Type B pancreatic cell (in vitro differentiated cells): ENCODE data around the gene CEP120. TPM values are rescaled to one million over a fixed set of nuclear protein-coding genes. Genes with fewer than 3 reads are reported as not detected.
"Not testable (repeated sequence)": the region's sequence is repeated elsewhere in the genome, so short reads cannot be mapped to it uniquely, and the experiment has no call there.

Experiments used
- DNase-seq: peaks from one replicate; pipeline ENCODE4 v3.0.0; 2021; ENCODE audit warnings: mixed read lengths; ENCODE audit not compliant: unreplicated experiment; ENCODE audit errors: extremely low spot score
- H3K27ac Mint-ChIP-seq: 2 replicates; pipeline ENCODE4 v1.8.0; 2021; ENCODE audit warnings: mild to moderate bottlenecking, mixed read lengths
- H3K27me3 Mint-ChIP-seq: 2 replicates; pipeline ENCODE4 v1.8.0; 2021; ENCODE audit warnings: mixed read lengths
- H3K36me3 Mint-ChIP-seq: 2 replicates; pipeline ENCODE4 v1.8.0; 2021; ENCODE audit warnings: mixed read lengths
- H3K4me1 Mint-ChIP-seq: one replicate; pipeline ENCODE4 v1.8.0; 2021; ENCODE audit warnings: mixed read lengths; ENCODE audit not compliant: unreplicated experiment
- H3K4me3 Mint-ChIP-seq: 2 replicates; pipeline ENCODE4 v1.8.0; 2021; ENCODE audit warnings: mild to moderate bottlenecking, mixed read lengths
- H3K9me3 Mint-ChIP-seq: 2 replicates; pipeline ENCODE4 v1.8.0; 2021; ENCODE audit warnings: mixed read lengths
- long read RNA-seq: library from polyadenylated mRNA; unstranded; transcript quantifications from one replicate; pipeline ENCODE4 v2.0.0, GENCODE V29; 2020
- total RNA-seq: library from RNA; stranded (reverse); gene quantifications from 2 replicates; pipeline ENCODE4 v1.2.1, GENCODE V29; 2021; ENCODE audit warnings: low replicate concordance
- TF ChIP-seq, protein P1 (sequence below): fragments of 200-600 bp; sonication (generic); conservative IDR thresholded peaks from 2 replicates; pipeline ENCODE4 v1.5.0; 2021; ENCODE audit warnings: antibody characterized with exemption, mild to moderate bottlenecking

CEP120 gene
- total RNA-seq, result 16.4 and 26.9 TPM in 2 replicates
- long read RNA-seq, partial matches to known transcripts, result 3 of 4 reads
- long read RNA-seq, other reads (novel, unspliced or antisense), result 1 of 4 reads

- TF ChIP-seq, protein P1, sequence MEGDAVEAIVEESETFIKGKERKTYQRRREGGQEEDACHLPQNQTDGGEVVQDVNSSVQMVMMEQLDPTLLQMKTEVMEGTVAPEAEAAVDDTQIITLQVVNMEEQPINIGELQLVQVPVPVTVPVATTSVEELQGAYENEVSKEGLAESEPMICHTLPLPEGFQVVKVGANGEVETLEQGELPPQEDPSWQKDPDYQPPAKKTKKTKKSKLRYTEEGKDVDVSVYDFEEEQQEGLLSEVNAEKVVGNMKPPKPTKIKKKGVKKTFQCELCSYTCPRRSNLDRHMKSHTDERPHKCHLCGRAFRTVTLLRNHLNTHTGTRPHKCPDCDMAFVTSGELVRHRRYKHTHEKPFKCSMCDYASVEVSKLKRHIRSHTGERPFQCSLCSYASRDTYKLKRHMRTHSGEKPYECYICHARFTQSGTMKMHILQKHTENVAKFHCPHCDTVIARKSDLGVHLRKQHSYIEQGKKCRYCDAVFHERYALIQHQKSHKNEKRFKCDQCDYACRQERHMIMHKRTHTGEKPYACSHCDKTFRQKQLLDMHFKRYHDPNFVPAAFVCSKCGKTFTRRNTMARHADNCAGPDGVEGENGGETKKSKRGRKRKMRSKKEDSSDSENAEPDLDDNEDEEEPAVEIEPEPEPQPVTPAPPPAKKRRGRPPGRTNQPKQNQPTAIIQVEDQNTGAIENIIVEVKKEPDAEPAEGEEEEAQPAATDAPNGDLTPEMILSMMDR, result peak; percentile 83
- Mint-ChIP-seq H3K27me3 (no peaks in the 10 kb centered on the region), H3K4me3 (no peak within 1 kb of the TSS), H3K27ac (peak within 1 kb of the TSS; percentile 90), H3K9me3 (no peaks in the 10 kb centered on the region), H3K36me3 (peaks cover 8% of the 10 kb centered on the region), H3K4me1 (peaks cover 11% of the 10 kb centered on the region)
- peak; percentile 98 for DNase-seq
Observed at GRCh38 chr5:123423278-123424149, at the start of gene CEP120. Gene CEP120, minus strand, starts transcription at chr5:123423403. Its CDS starts 405 bp downstream, at chr5:123422998.

DNA sequence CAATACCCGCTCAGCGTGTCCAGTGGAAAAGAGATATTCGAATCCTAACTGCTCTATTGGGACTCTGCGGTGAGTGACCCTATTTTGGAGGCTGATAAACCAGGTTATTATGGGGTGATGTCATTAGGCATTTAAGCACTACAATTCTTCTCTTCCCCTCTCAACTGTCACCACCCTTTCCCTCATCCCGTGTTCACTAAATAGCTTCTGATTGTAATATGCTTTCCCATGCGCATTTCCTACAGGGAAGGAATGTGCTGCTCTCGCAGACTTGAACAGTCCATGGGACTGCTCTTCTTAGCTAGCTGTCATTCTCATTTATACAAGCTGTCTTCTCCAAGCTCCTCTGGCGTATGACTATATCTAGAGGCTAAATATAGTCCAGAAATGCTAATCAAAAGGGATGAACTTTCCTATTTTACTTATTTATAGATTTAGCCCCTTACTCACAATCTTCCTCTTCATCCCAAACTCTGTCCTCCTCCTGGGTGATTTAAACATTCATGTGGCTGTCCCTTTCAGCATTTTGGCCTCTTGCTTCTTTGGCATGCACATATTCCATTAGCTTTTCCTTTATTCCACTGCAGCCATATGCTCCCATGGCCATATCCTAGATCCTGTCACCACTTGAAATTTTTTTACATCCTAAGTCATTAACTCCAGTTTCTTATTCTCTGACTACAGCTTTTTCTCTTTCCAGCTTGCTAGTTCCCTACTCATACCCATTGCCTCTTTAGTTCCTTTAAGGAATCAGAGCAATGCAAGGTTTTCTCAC is 49.1 kb upstream of the CEP120 start:
- TF ChIP-seq, protein P1, result no peak
- Mint-ChIP-seq H3K4me3 (no peak overlapping the region), H3K27ac (no peak overlapping the region), H3K4me1 (no peaks in the 10 kb centered on the region), H3K9me3 (peaks cover 3% of the 10 kb centered on the region), H3K36me3 (no peaks in the 10 kb centered on the region), H3K27me3 (peaks cover 3% of the 10 kb centered on the region)
- DNase-seq, result no peak

- Mint-ChIP-seq H3K27ac (no peak overlapping the region), H3K9me3 (peaks cover 7% of the 10 kb centered on the region), H3K4me3 (no peak overlapping the region), H3K36me3 (no peaks in the 10 kb centered on the region), H3K4me1 (no peaks in the 10 kb centered on the region), H3K27me3 (peaks cover 3% of the 10 kb centered on the region)
- DNase-seq, result no peak
- TF ChIP-seq, protein P1, result no peak
Observed at GRCh38 chr5:123471385-123471784, 48.2 kb upstream of the CEP120 start.

- not testable (repeated sequence) for H3K9me3 Mint-ChIP-seq, H3K4me1 Mint-ChIP-seq, H3K4me3 Mint-ChIP-seq, H3K27me3 Mint-ChIP-seq, H3K27ac Mint-ChIP-seq, H3K36me3 Mint-ChIP-seq, DNase-seq
Observed at GRCh38 chr5:123466839-123467238, 43.6 kb upstream of the CEP120 start.

GRCh38 chr5:123460296-123460729 is 37.1 kb upstream of the CEP120 start:
- peaks cover 7% of the 10 kb centered on the region for H3K4me1 Mint-ChIP-seq
- no peaks in the 10 kb centered on the region for H3K36me3 Mint-ChIP-seq
- TF ChIP-seq, protein P1, result no peak

DNA sequence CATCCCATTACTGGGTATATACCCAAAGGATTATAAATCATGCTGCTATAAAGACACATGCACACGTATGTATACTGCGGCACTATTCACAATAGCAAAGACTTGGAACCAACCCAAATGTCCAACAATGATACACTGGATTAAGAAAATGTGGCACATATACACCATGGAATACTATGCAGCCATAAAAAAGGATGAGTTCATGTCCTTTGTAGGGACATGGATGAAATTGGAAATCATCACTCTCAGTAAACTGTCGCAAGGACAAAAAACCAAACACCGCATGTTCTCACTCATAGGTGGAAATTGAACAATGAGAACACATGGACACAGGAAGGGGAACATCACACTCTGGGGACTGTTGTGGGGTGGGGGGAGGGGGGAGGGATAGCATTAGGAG is 35.8 kb upstream of the CEP120 start:
- H3K36me3 Mint-ChIP-seq, H3K9me3 Mint-ChIP-seq, H3K27ac Mint-ChIP-seq, H3K27me3 Mint-ChIP-seq, H3K4me3 Mint-ChIP-seq, DNase-seq: not testable (repeated sequence)
- peaks cover 12% of the 10 kb centered on the region for H3K4me1 Mint-ChIP-seq

More at GRCh38 chr5:123460296-123460729, 37.1 kb upstream of the CEP120 start:
- H3K4me3 Mint-ChIP-seq, result no peak overlapping the region
- no peak for DNase-seq
- H3K9me3 Mint-ChIP-seq, result peaks cover 6% of the 10 kb centered on the region
- H3K27me3 Mint-ChIP-seq, result no peaks in the 10 kb centered on the region
- H3K27ac Mint-ChIP-seq, result peak overlapping the region; percentile 26
